NB4 (cell line): ENCODE measurements around the gene MEGF10.
A peak's percentile ranks its signal among the peaks of the same experiment; 100 is the strongest.

ENCODE experiments used
- DNase-seq: peaks from one replicate; pipeline ENCODE4 v3.0.0; 2010; ENCODE audit warnings: low read depth
- H3K4me3 ChIP-seq: one replicate; pipeline ENCODE4 v1.5.1; 2011; ENCODE audit warnings: mild to moderate bottlenecking, low read depth, low read length, moderate library complexity
- CTCF ChIP-seq: IDR thresholded peaks from one replicate; pipeline ENCODE4 v1.5.1; 2012; ENCODE audit warnings: low read depth, low read length
- MAX ChIP-seq: IDR thresholded peaks from 2 replicates; pipeline ENCODE4 v1.6.1; 2011; ENCODE audit warnings: low read depth, low read length
- MYC ChIP-seq: IDR thresholded peaks from 2 replicates; pipeline ENCODE4 v1.6.1; 2011; ENCODE audit warnings: low read depth, low read length
- POLR2A ChIP-seq: IDR thresholded peaks from 2 replicates; pipeline ENCODE4 v1.6.1; 2011; ENCODE audit warnings: mild to moderate bottlenecking; ENCODE audit not compliant: insufficient read length; ENCODE audit errors: extremely low read depth

MEGF10 gene

GRCh38 chr5:127386557-127386956, 96.0 kb downstream of the MEGF10 start:
- no peak for TF ChIP-seq MYC
- TF ChIP-seq CTCF = no peak
- TF ChIP-seq MAX = no peak
- no peak for TF ChIP-seq POLR2A
- no peak overlapping the region for H3K4me3 ChIP-seq
- no peak for DNase-seq

GRCh38 chr5:127389601-127390000, 99.0 kb downstream of the MEGF10 start:
- peak; percentile 15 for DNase-seq
- no peak overlapping the region for H3K4me3 ChIP-seq
- no peak for TF ChIP-seq MYC
- TF ChIP-seq CTCF = no peak
- no peak for TF ChIP-seq MAX
- no peak for TF ChIP-seq POLR2A

GRCh38 chr5:127392762-127393161, 102.2 kb downstream of the MEGF10 start:
- DNase-seq = no peak
- TF ChIP-seq MYC = no peak
- no peak for TF ChIP-seq CTCF
- no peak for TF ChIP-seq MAX
- TF ChIP-seq POLR2A = no peak

GRCh38 chr5:127396490-127397155, 106.0 kb downstream of the MEGF10 start:
- DNase-seq = no peak
- H3K4me3 ChIP-seq = no peak overlapping the region
- TF ChIP-seq CTCF (no peak), MAX (no peak), POLR2A (no peak), MYC (no peak)

More at GRCh38 chr5:127392762-127393161, 102.2 kb downstream of the MEGF10 start:
- H3K4me3 ChIP-seq = no peak overlapping the region

GRCh38 chr5:127398508-127398907, 107.9 kb downstream of the MEGF10 start:
- no peak for DNase-seq
- no peak for TF ChIP-seq MAX
- no peak for TF ChIP-seq POLR2A

GRCh38 chr5:127399068-127399467, 108.5 kb downstream of the MEGF10 start:
- DNase-seq = no peak
- H3K4me3 ChIP-seq = no peak overlapping the region
- TF ChIP-seq POLR2A (no peak), MYC (no peak), CTCF (no peak), MAX (no peak)

More at GRCh38 chr5:127398508-127398907, 107.9 kb downstream of the MEGF10 start:
- H3K4me3 ChIP-seq = no peak overlapping the region
